ENCODE measurements around the gene PAPPA2. TPM values are rescaled to one million over a fixed set of nuclear protein-coding genes. Genes with fewer than 3 reads are reported as not detected.

PAPPA2 gene
- total and polyA plus RNA-seq, 5 donors from 2014 or later: 0.06 to 0.12 TPM; not detected in 3

DNA sequence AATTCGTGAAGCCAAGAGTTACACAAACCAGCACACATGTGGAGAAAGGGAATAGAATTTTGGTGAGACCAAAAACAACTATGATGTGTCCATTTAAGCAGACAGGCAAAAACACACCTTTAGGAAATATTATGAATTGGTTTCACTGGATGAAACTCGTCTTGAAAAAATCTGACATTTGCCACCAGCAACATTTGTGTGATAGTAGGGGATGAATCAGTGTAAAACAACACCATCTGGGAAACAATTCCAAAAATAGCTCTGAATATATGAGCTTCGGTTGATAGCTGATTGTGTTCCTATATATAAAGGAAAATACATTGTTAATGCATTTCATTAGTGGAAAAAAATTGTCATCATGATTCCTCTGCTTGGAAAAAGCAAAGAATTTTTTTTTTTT lies 327.8 kb downstream of the PAPPA2 start:
- no peaks in the 10 kb centered on the region for H3K27me3 ChIP-seq (ENCODE audit: control insufficient read depth, insufficient read depth, low read length)
- Mint-ChIP-seq H3K27me3 (no peaks in the 10 kb centered on the region), H3K27ac (no peak overlapping the region), H3K4me3 (no peak overlapping the region), H3K4me1 (no peaks in the 10 kb centered on the region), H3K9me3 (peaks cover 0 to 10% (median 0%) of the 10 kb centered on the region in 7 donors), H3K36me3 (no peaks in the 10 kb centered on the region)
- H3K27ac ChIP-seq (ENCODE audit: insufficient read depth, low read length, poor library complexity, severe bottlenecking): no peak overlapping the region
- H3K36me3 ChIP-seq (ENCODE audit: control insufficient read depth, insufficient read depth, low read length): no peaks in the 10 kb centered on the region
- H3K4me3 ChIP-seq (ENCODE audit: low read depth, low read length): no peak overlapping the region
- no peaks in the 10 kb centered on the region for H3K9me3 ChIP-seq (ENCODE audit: control insufficient read depth in 2 of 2, low read length in 2 of 2)
- DNase-seq (no peak), ATAC-seq (ENCODE audit: low read depth in 2 of 2) (no peak)
- H3K4me1 ChIP-seq (ENCODE audit: control insufficient read depth, insufficient read depth, low read length, poor library complexity, severe bottlenecking): no peaks in the 10 kb centered on the region

DNA sequence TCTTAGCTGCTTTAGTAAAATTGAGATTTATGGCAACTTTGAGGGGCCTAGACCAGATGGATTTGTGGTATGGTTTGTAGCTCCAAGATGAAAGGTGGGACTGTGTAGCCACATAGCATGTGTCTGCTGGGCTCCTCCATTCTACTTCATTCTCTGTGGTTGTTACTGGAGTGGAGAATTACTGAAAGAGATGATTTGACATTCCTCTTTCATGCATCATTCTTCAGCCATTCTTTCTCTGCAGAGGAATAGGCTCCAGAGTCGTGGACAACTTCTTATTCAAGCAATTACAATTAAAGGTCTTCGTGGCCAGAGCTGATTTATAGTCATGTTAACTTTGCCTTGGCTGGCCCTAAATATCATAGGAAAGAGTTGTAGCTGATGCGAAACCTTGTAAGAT lies 328.9 kb downstream of the PAPPA2 start:
- no peak for DNase-seq
- Histone ChIP-seq H3K4me3 (ENCODE audit: low read depth, low read length) (no peak overlapping the region), H3K4me1 (ENCODE audit: control insufficient read depth, insufficient read depth, low read length, poor library complexity, severe bottlenecking) (no peaks in the 10 kb centered on the region), H3K9me3 (ENCODE audit: control insufficient read depth in 2 of 2, low read length in 2 of 2) (no peaks in the 10 kb centered on the region), H3K36me3 (ENCODE audit: control insufficient read depth, insufficient read depth, low read length) (no peaks in the 10 kb centered on the region), H3K27me3 (ENCODE audit: control insufficient read depth, insufficient read depth, low read length) (no peaks in the 10 kb centered on the region), H3K27ac (ENCODE audit: insufficient read depth, low read length, poor library complexity, severe bottlenecking) (no peak overlapping the region)
- no peak overlapping the region for H3K4me3 Mint-ChIP-seq
- no peak overlapping the region for H3K27ac Mint-ChIP-seq
- peaks cover 0 to 10% (median 1%) of the 10 kb centered on the region in 7 donors for H3K9me3 Mint-ChIP-seq
- no peak for ATAC-seq (ENCODE audit: low read depth in 2 of 2)
- H3K36me3 Mint-ChIP-seq: no peaks in the 10 kb centered on the region
- H3K27me3 Mint-ChIP-seq: no peaks in the 10 kb centered on the region
- no peaks in the 10 kb centered on the region for H3K4me1 Mint-ChIP-seq

DNA sequence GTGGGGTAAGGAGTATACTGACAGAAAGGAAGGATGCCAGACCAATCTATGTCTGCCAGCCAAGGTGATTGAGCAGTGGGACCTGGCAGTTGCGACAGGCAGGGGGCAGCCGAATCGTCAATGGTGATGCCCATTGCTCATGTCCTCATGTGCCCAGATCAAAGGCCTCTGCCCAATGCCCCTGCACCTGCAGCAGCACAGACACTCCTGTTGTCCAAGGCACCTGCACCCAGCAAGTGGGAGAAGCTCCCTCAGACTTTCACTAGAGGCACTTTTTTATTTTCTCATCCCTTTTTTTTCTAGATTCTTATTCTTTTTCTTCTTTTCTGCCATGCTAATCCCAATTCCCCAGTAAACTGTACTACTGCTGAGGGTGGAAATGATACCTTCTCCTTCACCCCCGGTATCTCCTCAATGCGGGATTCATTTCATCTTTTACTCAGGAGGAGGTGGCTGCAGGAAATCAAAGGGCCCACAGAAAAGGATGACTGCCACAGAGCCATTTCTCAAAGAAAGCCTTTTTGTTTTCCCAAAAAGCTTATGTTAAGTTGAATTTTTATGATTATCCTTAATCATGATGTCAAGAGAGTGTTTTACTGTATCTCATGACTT lies 332.0 kb downstream of the PAPPA2 start:
- Histone ChIP-seq H3K27ac (ENCODE audit: insufficient read depth, low read length, poor library complexity, severe bottlenecking) (no peak overlapping the region), H3K36me3 (ENCODE audit: control insufficient read depth, insufficient read depth, low read length) (no peaks in the 10 kb centered on the region), H3K4me3 (ENCODE audit: low read depth, low read length) (no peak overlapping the region), H3K9me3 (ENCODE audit: control insufficient read depth in 2 of 2, low read length in 2 of 2) (no peaks in the 10 kb centered on the region), H3K4me1 (ENCODE audit: control insufficient read depth, insufficient read depth, low read length, poor library complexity, severe bottlenecking) (no peaks in the 10 kb centered on the region), H3K27me3 (ENCODE audit: control insufficient read depth, insufficient read depth, low read length) (no peaks in the 10 kb centered on the region)
- no peak overlapping the region for H3K4me3 Mint-ChIP-seq
- H3K27ac Mint-ChIP-seq: no peak overlapping the region
- peaks cover 0 to 4% (median 1%) of the 10 kb centered on the region in 7 donors for H3K9me3 Mint-ChIP-seq
- no peaks in the 10 kb centered on the region for H3K4me1 Mint-ChIP-seq
- ATAC-seq (ENCODE audit: low read depth in 2 of 2) (no peak), DNase-seq (no peak)
- no peaks in the 10 kb centered on the region for H3K27me3 Mint-ChIP-seq
- H3K36me3 Mint-ChIP-seq: no peaks in the 10 kb centered on the region

DNA sequence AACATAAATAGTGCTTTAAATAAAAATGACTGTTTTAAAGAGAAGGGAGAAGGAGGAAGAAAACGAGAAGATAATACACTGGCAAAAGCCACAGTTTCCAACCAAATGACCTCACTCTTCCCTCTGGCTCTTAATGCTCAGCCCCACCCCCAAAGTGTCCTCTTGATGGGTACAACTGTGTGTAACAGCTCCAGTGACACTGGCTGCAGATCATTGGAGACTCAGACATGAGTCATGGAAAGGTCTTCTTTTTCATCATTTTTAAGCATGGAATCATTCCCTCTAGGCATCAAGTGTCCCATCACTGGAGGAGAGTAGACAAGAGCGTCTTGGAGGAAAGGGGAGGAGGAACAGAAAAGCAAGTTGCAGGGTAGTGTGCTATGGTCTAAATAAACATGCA lies 333.0 kb downstream of the PAPPA2 start:
- ATAC-seq (ENCODE audit: low read depth in 2 of 2) (no peak), DNase-seq (no peak)
- H3K4me1 ChIP-seq (ENCODE audit: control insufficient read depth, insufficient read depth, low read length, poor library complexity, severe bottlenecking): no peaks in the 10 kb centered on the region
- no peaks in the 10 kb centered on the region for H3K36me3 ChIP-seq (ENCODE audit: control insufficient read depth, insufficient read depth, low read length)
- no peaks in the 10 kb centered on the region for H3K27me3 ChIP-seq (ENCODE audit: control insufficient read depth, insufficient read depth, low read length)
- H3K27ac ChIP-seq (ENCODE audit: insufficient read depth, low read length, poor library complexity, severe bottlenecking): no peak overlapping the region
- Mint-ChIP-seq H3K36me3 (no peaks in the 10 kb centered on the region), H3K4me1 (no peaks in the 10 kb centered on the region), H3K4me3 (no peak overlapping the region), H3K9me3 (peaks cover 0 to 4% (median 1%) of the 10 kb centered on the region in 7 donors), H3K27me3 (no peaks in the 10 kb centered on the region), H3K27ac (no peak overlapping the region)
- no peaks in the 10 kb centered on the region for H3K9me3 ChIP-seq (ENCODE audit: control insufficient read depth in 2 of 2, low read length in 2 of 2)
- H3K4me3 ChIP-seq (ENCODE audit: low read depth, low read length): no peak overlapping the region

DNA sequence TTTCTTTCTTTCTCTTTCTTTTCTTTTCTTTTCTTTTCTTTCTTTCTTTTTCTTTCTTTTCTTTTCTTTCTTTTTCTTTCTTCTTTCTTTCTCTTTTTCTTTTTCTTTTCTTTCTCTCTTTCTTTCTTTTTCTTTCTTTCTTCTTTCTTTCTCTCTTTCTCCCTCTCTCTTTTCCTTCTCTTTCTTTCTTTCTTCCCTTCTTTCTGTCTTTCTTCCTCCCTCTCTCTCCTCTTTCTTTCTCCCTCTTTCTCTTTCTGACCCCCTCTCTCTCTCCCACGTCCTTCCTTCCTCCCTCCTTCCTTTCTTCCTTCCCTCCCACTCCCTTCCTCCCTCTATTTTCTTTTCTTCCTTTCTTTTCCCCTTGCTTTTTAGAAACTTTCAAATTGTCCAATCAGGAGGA lies 333.6 kb downstream of the PAPPA2 start:
- no peaks in the 10 kb centered on the region for H3K4me1 Mint-ChIP-seq
- no peaks in the 10 kb centered on the region for H3K9me3 ChIP-seq (ENCODE audit: control insufficient read depth in 2 of 2, low read length in 2 of 2)
- H3K4me1 ChIP-seq (ENCODE audit: control insufficient read depth, insufficient read depth, low read length, poor library complexity, severe bottlenecking): no peaks in the 10 kb centered on the region
- ATAC-seq (ENCODE audit: low read depth in 2 of 2) (no peak), DNase-seq (no peak)
- no peak overlapping the region for H3K4me3 ChIP-seq (ENCODE audit: low read depth, low read length)
- H3K27me3 ChIP-seq (ENCODE audit: control insufficient read depth, insufficient read depth, low read length): no peaks in the 10 kb centered on the region
- no peaks in the 10 kb centered on the region for H3K36me3 ChIP-seq (ENCODE audit: control insufficient read depth, insufficient read depth, low read length)
- H3K27ac ChIP-seq (ENCODE audit: insufficient read depth, low read length, poor library complexity, severe bottlenecking): no peak overlapping the region
- H3K27ac Mint-ChIP-seq: no peak overlapping the region
- no peak overlapping the region for H3K4me3 Mint-ChIP-seq
- peaks cover 0 to 4% (median 1%) of the 10 kb centered on the region in 7 donors for H3K9me3 Mint-ChIP-seq
- H3K36me3 Mint-ChIP-seq: no peaks in the 10 kb centered on the region
- no peaks in the 10 kb centered on the region for H3K27me3 Mint-ChIP-seq

DNA sequence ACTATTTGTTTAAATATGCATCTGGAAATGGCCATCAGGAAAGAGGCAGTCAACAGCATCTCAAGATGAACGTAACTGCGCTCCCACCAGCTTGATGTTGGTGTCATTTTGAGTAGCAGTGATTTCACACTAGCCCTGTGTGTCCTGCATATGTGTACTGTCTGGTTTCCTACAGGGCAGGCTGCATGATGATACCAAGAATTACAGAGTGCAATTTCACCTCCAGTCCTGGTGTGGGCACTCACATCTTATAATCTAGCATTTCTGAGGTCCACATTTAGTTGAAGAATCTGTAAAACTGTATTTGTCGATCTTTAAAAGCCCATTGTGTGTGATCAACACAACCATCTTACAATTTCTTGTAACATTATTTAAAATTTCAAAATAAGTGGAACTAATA lies 336.4 kb downstream of the PAPPA2 start:
- Histone ChIP-seq H3K9me3 (ENCODE audit: control insufficient read depth in 2 of 2, low read length in 2 of 2) (no peaks in the 10 kb centered on the region), H3K4me3 (ENCODE audit: low read depth, low read length) (no peak overlapping the region), H3K36me3 (ENCODE audit: control insufficient read depth, insufficient read depth, low read length) (no peaks in the 10 kb centered on the region), H3K27me3 (ENCODE audit: control insufficient read depth, insufficient read depth, low read length) (no peaks in the 10 kb centered on the region), H3K4me1 (ENCODE audit: control insufficient read depth, insufficient read depth, low read length, poor library complexity, severe bottlenecking) (no peaks in the 10 kb centered on the region), H3K27ac (ENCODE audit: insufficient read depth, low read length, poor library complexity, severe bottlenecking) (no peak overlapping the region)
- H3K27me3 Mint-ChIP-seq: no peaks in the 10 kb centered on the region
- H3K9me3 Mint-ChIP-seq: peaks cover 0 to 2% (median 0%) of the 10 kb centered on the region in 7 donors
- no peak for ATAC-seq (ENCODE audit: low read depth in 2 of 2)
- no peak overlapping the region for H3K4me3 Mint-ChIP-seq
- H3K36me3 Mint-ChIP-seq: no peaks in the 10 kb centered on the region
- no peak overlapping the region for H3K27ac Mint-ChIP-seq
- DNase-seq: no peak
- H3K4me1 Mint-ChIP-seq: no peaks in the 10 kb centered on the region

DNA sequence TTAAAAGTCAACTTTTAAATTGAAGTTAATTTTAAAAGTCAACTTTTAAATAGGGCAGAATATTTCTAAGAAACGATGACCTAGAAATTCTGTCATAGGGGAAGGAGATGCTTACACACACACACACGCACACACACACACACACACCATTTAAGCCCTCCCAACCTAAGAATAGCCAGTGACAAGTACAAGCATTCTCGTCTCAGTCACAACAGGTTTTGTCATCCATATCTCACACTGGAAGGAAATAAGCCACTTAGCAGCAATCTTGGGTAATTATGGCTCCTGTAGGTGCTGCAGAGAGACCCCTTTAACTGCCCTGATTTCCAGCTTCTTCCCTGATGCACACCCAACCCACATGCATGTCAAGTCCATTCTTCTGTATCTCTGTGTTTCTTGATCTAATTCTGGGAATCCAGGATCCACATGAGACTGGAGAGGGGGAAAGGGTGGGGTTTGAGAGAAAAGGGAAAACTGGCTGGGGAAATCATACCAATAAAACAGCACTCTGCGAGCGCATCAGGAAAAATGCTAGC lies 338.1 kb downstream of the PAPPA2 start:
- H3K27ac Mint-ChIP-seq: no peak overlapping the region

DNA sequence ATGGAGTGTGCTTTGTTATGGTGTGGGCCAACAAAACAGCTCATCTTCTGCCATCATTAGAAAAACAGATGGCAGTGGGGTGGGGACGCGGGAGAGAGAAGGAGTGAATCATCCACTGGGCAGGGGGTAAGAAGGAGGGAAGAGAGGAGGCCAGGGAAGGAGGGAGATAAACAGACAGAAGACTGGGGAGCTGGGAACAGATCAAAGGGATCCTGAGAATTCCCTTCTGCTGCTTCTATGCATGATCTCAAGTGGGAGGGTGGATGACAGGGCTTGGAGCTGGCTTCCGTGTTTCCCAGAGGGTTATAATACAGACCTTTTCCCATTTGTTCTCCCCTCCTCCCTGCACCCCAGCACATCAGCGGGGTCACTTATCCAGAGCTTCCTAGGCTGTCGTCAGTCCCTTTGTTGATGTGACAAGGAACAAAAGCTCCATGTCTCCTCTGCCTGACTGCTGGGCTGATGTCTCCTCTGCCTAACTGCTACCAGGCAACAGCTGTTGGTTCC lies 338.6 kb downstream of the PAPPA2 start:
- peaks cover 0 to 4% (median 0%) of the 10 kb centered on the region in 7 donors for H3K9me3 Mint-ChIP-seq
- Histone ChIP-seq H3K27me3 (ENCODE audit: control insufficient read depth, insufficient read depth, low read length) (no peaks in the 10 kb centered on the region), H3K4me1 (ENCODE audit: control insufficient read depth, insufficient read depth, low read length, poor library complexity, severe bottlenecking) (no peaks in the 10 kb centered on the region), H3K27ac (ENCODE audit: insufficient read depth, low read length, poor library complexity, severe bottlenecking) (no peak overlapping the region), H3K9me3 (ENCODE audit: control insufficient read depth in 2 of 2, low read length in 2 of 2) (no peaks in the 10 kb centered on the region), H3K4me3 (ENCODE audit: low read depth, low read length) (no peak overlapping the region), H3K36me3 (ENCODE audit: control insufficient read depth, insufficient read depth, low read length) (no peaks in the 10 kb centered on the region)
- ATAC-seq (ENCODE audit: low read depth in 2 of 2): no peak
- H3K4me1 Mint-ChIP-seq: no peaks in the 10 kb centered on the region
- no peak for DNase-seq
- H3K27me3 Mint-ChIP-seq: no peaks in the 10 kb centered on the region
- no peaks in the 10 kb centered on the region for H3K36me3 Mint-ChIP-seq
- H3K27ac Mint-ChIP-seq: no peak overlapping the region
- no peak overlapping the region for H3K4me3 Mint-ChIP-seq

More for the DNA sequence above, 338.1 kb downstream of the PAPPA2 start:
- Mint-ChIP-seq H3K9me3 (peaks cover 0 to 2% (median 0%) of the 10 kb centered on the region in 7 donors), H3K4me3 (no peak overlapping the region), H3K4me1 (no peaks in the 10 kb centered on the region), H3K27me3 (no peaks in the 10 kb centered on the region), H3K36me3 (no peaks in the 10 kb centered on the region)
- H3K4me1 ChIP-seq (ENCODE audit: control insufficient read depth, insufficient read depth, low read length, poor library complexity, severe bottlenecking): no peaks in the 10 kb centered on the region
- H3K27me3 ChIP-seq (ENCODE audit: control insufficient read depth, insufficient read depth, low read length): no peaks in the 10 kb centered on the region
- H3K4me3 ChIP-seq (ENCODE audit: low read depth, low read length): no peak overlapping the region
- H3K36me3 ChIP-seq (ENCODE audit: control insufficient read depth, insufficient read depth, low read length): no peaks in the 10 kb centered on the region
- ATAC-seq (ENCODE audit: low read depth in 2 of 2): no peak
- no peak overlapping the region for H3K27ac ChIP-seq (ENCODE audit: insufficient read depth, low read length, poor library complexity, severe bottlenecking)
- H3K9me3 ChIP-seq (ENCODE audit: control insufficient read depth in 2 of 2, low read length in 2 of 2): no peaks in the 10 kb centered on the region
- no peak for DNase-seq
